ENCODE results near the gene TMEM196. TPM values are rescaled to one million over a fixed set of nuclear protein-coding genes. Genes with fewer than 3 reads are reported as not detected.

The TMEM196 gene
- total and polyA plus RNA-seq, 9 of the 15 experiments (the other 6 are each of a cell fraction or from before 2014, with no cell fraction given): not detected

Small RNA genes lying within 50 kb of the gene (microRNA-seq; reads per million reads assigned to microRNA genes)
- gene MIR3146 (ENCODE audit: borderline microRNAs expressed): 1.4 reads per million, percentile 16 among the genes with 10 or more reads in this experiment

Small RNA genes lying within 50 kb of the gene (small RNA-seq; reads per million reads assigned to genes)
- not detected for gene MIR3146

Other genes with a start within 250 kb of the TMEM196 start
- gene POLR1F, start 64.6 kb downstream of the TMEM196 start, total RNA-seq (2014; rRNA removed): 25.2 and 25.6 TPM in 2 replicates
- gene POLR1F, start 64.6 kb downstream of the TMEM196 start, total RNA-seq (2014; rRNA removed; fragmentation: Illumina TruSeq; extraction: Trizol): 39.0 and 44.0 TPM in 2 replicates
- gene POLR1F, start 64.6 kb downstream of the TMEM196 start, total RNA-seq (2015; rRNA removed; fragmentation: Illumina TruSeq; extraction: Trizol): 35.3 and 39.1 TPM in 2 replicates
- gene POLR1F, start 64.6 kb downstream of the TMEM196 start, total RNA-seq (2021): 27.0 and 31.5 TPM in 2 replicates
- gene POLR1F, start 64.6 kb downstream of the TMEM196 start, polyA plus RNA-seq (2011; rRNA removed): 19.4 and 31.6 TPM in 2 replicates
- gene POLR1F, start 64.6 kb downstream of the TMEM196 start, polyA plus RNA-seq (2014; fragmentation: Illumina TruSeq; extraction: Trizol): 25.9 and 32.7 TPM in 2 replicates
- gene POLR1F, start 64.6 kb downstream of the TMEM196 start, polyA plus RNA-seq (2014; fragmentation: Nextera tagmentation; extraction: Ambion mirVana): 10 to 100 TPM; 93.5 to 95.3 TPM
- gene POLR1F, start 64.6 kb downstream of the TMEM196 start, polyA plus RNA-seq (2014; rRNA removed): 17.5 and 18.4 TPM in 2 replicates

Measured in K562 (cell line).